HK-2 (cell line): ENCODE data around the gene NPLOC4.

Experiments used
- DNase-seq: peaks from one replicate; pipeline ENCODE4 v3.0.0-alpha.2; 2018; ENCODE audit not compliant: unreplicated experiment

Gene NPLOC4

DNA sequence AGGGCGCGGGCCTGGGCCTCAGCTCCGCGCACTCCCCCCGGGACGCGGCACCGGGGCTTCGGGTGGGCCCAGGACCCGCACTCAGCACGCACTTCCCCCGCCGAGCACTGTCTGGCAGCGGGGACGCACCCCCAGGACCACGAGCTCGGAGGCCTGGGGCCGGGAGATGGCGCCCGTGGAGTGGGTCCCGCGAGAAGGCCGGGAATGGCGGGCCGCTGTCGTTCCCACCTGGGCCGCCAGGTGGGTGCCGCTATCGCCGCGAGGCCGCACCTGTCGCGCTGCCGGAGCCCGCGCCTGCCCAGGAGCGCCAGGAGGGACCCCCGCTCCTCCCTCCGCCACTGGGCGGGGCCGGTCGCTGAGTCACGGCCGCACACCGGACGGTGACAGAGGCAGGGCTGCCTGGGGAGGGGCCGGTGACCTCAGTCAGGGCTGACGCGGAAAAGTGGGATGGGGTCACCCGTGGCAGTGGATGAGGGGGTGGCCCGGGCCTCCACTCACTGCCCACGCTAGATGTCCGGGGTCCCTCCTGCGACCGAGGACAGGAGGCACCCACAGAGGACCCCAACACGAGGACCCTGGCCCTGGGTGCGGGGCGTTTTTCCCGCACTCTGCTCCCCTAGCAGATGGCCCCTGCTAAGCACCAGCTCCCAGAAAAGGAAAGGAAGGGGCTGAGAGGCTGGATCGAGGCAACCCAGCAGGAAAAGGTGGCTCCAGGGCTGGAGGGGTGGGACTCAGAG is 117.5 kb downstream of the NPLOC4 start:
- peak; percentile 53 for DNase-seq

DNA sequence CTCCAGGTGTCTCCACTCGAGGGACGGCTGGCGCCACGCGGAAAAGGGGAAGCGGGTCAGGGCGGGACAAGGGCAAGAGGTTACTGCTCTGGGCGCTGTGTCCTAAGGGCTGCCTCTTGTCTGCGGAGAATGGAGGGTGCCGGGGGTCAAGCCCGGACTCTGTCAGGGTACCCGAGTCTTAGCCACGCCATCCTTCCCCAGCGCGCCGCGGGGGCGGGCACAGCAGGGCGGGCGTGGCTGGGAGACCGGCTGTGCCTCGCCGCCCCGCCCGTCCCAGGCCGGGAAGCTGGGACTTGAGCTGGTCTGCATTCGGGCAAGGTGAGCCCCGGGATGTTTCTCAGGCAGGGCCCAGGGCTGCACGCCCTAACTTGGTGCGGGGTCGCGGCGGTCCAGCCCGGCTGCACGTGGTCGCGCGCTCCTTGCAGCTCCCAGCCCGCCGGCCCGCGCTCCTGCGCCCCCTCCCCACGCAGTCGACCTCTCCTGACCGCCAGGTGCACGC is 118.1 kb downstream of the NPLOC4 start:
- DNase-seq, result peak; percentile 11

- peak; percentile 1 for DNase-seq
These were observed 118.7 kb downstream of the NPLOC4 start for GRCh38 chr17:81518113-81518784.

DNA sequence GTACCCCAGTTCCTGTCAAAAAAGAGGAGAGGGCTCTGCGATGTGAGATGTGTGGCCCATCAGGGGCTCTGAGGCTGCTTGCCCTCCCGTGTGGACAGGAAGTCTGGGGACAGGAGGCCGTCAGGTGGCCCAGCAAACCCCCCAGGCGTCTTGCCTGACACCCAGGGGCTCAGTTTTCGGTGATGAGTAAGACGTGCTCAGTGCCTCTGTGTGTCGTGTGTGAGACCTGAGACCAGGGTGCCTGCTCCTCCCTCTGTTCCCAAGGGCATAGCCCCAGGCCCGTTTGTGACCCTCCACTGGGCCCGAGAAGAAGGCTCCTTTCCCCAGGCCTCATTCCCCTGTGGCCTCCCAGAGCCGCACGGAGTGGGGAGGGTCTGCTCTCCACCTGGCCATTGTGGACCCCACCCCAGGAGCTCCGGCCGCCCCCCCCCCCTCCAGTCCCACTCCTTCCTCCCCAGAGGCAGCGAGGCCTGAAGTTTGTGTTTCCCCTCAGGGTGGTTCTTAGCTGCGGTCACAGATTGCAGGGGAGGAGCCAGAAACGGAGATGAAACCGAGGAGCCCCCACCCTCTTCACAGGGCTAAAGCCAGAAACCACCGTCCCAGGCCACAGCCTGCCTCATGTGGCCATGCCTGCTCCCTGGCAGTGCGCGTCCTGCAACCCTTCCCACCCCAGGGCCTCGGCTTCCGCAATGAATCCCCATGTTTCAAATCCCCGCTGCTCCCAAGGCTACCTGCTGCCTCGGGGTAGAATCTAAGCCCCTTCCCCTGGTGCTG is 119.4 kb downstream of the NPLOC4 start:
- DNase-seq, result peak; percentile 13

DNA sequence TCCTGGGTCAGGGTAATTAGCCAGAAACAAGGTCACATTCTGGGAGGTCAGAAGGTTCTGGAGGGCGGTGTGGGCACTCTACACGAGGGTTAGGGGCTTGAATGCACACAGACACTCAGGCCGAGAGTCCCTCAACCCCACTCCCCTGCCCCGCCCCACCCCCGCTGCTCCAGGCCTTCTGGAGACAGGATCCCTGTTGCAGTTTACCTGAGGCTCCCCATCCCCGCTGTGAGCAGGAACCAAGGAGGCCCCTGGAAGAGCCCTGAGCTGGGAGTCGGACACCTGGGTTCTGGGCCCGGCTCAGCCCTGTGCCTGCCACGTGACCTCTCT is 119.9 kb downstream of the NPLOC4 start:
- DNase-seq, result no peak

DNA sequence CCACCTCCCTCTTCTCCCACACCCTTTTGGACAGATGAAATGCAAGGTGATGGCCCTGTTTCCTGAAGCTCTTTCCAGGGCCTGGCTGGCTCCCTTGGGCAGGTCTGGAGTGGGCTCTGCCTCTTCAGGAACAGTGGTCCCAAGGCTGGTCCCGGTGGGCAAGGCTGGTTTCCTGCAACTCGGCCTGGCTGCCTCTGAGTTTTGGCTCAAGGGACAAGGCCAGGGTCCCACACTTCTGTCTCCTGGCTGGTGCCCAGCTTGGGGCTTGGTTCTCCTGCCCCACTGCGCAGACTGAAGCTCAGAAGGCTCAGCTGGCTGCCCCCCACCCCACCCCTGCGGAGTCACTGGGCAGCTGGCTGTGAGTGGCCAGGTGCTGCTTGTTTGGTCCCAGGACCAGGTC is 120.5 kb downstream of the NPLOC4 start:
- no peak for DNase-seq

GRCh38 chr17:81515530-81516041 is 121.3 kb downstream of the NPLOC4 start:
- DNase-seq, result no peak

GRCh38 chr17:81514739-81515529 is 122.0 kb downstream of the NPLOC4 start:
- peak; percentile 81 for DNase-seq

- DNase-seq, result no peak
These were observed 122.5 kb downstream of the NPLOC4 start for GRCh38 chr17:81514489-81514738.

DNA sequence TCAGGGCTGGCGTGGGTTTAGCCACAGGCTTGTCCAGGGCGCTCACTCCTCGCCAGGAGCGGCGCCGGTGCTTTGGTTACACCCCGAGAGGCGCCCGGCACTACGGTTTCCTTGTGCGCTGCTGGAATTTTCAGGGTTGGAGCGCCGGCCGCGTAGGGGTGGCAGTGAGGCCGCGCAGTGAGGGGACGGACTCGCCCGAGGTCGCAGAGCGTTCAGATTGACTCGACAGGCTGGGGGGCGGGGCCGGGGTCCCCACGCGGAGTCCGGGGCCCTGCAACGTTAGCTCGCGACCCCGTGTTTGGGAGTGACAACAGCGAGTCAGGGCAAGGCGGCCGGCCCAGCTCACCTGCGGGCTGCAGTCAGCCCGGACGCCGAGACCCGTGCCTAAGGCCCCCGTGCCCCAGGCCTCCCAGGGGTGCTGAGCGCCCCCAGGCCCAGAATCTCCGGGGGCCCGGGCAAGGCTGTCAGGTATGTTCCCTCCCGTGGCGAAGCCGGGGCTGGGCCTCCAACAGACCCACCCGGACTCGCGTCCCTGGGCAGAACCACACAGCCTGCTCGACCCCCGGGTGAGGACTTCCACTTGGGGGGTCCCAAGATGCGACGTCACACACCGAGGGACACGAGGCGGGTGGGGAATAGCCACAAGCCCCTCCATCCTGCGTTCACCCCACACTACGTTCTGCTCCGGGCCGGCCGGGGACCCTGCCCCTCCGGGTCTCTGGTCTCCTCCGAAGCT is 123.0 kb downstream of the NPLOC4 start:
- peak; percentile 82 for DNase-seq

GRCh38 chr17:81513372-81513752 is 123.5 kb downstream of the NPLOC4 start:
- peak; percentile 72 for DNase-seq

DNA sequence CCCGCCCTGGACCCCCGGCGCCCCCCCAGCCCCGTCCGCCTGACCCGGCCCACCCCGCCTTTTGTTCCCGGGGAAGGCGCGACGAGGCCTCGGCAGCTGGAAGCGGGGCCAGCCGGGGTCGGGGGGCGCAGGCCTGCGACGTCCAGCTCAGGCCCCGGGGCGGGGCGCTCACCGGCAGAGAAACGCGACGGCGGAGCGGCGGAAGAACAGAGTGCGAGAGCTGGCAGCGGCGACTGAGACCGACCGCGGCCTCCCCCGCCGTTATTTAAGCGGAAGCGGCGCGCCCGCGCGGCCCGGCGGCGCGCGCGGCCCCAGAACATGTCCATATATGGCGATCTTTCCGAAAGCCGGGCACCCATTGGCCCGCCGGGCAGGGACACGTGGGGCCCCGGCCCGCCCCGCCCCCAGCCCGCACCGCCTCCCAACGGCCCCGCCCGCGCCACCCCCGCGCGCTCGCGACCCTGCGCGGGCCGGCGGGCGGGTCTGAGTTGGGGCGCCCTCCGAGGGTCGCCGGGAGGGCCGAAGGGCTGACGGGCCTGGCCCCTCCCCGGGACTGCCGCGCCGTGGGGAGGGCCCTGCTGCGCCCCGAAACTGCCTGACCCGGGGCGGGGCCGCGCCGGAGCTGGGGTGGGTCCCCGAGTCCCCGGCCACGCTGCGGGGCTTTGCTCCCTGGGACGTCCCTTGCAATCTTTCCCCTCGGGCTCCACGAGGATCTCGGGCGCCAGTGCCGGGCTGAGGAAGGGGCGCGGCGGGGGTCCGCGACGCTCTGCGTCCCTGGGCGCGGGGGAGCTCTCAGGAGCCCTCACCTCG is 124.1 kb downstream of the NPLOC4 start, which contains the start of gene ACTG1:
TSS of gene ACTG1 (minus strand) at position 238 of the 810 bp plus-strand sequence. CDS start 445 bp downstream, outside the sequence.
- peak; percentile 92 for DNase-seq

GRCh38 chr17:81511804-81512561 is 124.9 kb downstream of the NPLOC4 start:
- DNase-seq, result no peak

DNA sequence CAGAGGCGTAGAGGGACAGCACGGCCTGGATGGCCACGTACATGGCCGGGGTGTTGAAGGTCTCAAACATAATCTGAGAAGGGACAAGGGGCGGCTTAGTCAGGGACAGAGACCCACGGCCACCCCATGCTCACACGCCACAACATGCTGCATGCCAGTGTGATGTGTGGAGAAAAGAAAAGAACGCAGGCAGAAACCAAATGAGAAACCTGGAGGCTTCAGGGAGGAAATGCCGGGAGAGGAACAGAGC is 125.4 kb downstream of the NPLOC4 start:
- no peak for DNase-seq

DNA sequence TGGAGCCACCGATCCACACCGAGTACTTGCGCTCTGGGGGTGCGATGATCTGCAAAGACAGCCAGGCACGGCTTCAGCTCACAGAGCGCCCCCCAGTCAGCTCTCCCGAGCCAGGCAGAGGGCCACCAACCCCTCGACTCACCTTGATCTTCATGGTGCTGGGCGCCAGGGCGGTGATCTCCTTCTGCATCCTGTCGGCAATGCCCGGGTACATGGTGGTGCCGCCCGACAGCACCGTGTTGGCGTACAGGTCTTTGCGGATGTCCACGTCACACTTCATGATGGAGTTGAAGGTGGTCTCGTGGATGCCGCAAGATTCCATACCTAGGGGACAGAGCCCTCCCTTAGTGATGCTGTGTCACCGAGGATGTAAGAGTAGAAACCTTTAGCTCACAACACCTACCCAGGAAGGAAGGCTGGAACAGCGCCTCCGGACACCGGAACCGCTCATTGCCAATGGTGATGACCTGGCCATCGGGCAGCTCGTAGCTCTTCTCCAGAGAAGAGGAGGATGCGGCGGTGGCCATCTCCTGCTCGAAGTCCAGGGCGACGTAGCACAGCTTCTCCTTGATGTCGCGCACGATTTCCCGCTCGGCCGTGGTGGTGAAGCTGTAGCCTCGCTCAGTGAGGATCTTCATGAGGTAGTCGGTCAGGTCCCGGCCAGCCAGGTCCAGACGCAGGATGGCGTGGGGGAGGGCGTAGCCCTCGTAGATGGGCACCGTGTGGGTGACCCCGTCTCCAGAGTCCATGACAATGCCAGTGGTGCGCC is 125.9 kb downstream of the NPLOC4 start:
- DNase-seq, result no peak

- no peak for DNase-seq
These were observed 126.7 kb downstream of the NPLOC4 start for GRCh38 chr17:81509972-81510784.

DNA sequence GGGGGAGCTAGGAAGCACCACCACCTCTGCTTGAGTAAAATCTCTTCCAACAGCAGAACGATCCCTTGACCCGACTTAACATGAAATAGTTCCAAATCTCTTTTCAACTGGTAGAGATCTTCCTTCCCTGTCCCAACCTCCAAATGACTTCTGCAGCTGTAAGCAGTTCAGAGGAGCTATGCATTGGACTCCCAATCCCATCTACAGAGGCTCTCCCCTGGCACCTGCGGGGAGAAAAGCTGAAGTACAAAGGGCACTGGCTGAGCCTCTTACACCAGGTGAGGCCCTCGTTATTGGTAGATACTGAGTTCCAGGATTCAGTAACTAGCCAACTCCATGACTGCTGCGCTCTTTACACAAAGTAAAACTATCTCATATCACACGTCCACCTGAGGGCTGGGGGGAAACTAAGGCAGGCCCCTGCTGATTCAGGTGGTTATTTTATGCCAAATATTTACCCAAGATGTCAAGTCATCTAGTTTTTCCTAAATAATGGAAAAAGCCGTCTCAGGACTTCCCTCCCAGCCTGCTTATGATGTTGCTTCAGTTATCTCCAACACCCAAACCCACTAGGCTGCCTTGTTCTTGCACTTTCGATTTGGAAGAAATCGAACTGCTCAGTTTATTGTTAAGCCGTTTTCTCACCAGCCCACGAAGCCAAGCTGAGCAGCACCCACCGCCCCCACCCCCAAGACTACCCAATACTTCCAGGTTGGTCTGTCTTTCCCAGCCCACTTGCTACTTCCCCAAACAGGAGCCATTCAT is 127.5 kb downstream of the NPLOC4 start:
- DNase-seq, result peak; percentile 74
